ENCODE data around the gene BSPRY. TPM values are rescaled to one million over a fixed set of nuclear protein-coding genes. Genes with fewer than 3 reads are reported as not detected.

BSPRY gene
- total and polyA plus RNA-seq, 2 of the 13 experiments (the other 11 are each of a cell fraction or from before 2014, with no cell fraction given), result 0.09 to 0.26 TPM

GRCh38 chr9:113395000-113395861 is 45.9 kb downstream of the BSPRY start (continued):
- TF ChIP-seq DRAP1 (CRISPR knock-in tag; IDR thresholded peaks at IDR 0.05) (peak; percentile 40; the same call in 1 of the 2 replicates), ZNF704 (CRISPR knock-in tag; IDR thresholded peaks at IDR 0.05; ENCODE audit: borderline replicate concordance) (no peak), GATA4 (IDR thresholded peaks at IDR 0.05; ENCODE audit: borderline replicate concordance, low read depth) (peak; percentile 40; the same call in 1 of the 2 replicates), WIZ (CRISPR knock-in tag; IDR thresholded peaks at IDR 0.05) (no peak), ZNF232 (CRISPR knock-in tag; IDR thresholded peaks at IDR 0.05; ENCODE audit: borderline replicate concordance) (no peak), ZNF124 (CRISPR knock-in tag; IDR thresholded peaks at IDR 0.05) (0 out of 2 replicates have a peak, but pooled peaks have one; percentile 48), MIER2 (CRISPR knock-in tag; IDR thresholded peaks at IDR 0.05) (peak; percentile 26; the same call in 1 of the 2 replicates), ZNF770 (CRISPR knock-in tag; IDR thresholded peaks at IDR 0.05) (peak; percentile 53; the same call in 1 of the 2 replicates), MED8 (CRISPR knock-in tag; IDR thresholded peaks at IDR 0.05; ENCODE audit: insufficient replicate concordance) (peak; percentile 63), TCF12 (IDR thresholded peaks at IDR 0.05) (no peak), TCF12 (CRISPR knock-in tag; IDR thresholded peaks at IDR 0.05) (no peak), ZNF431 (CRISPR knock-in tag; IDR thresholded peaks at IDR 0.05; ENCODE audit: borderline replicate concordance, low read depth) (peak; percentile 77), ZNF772 (CRISPR knock-in tag; IDR thresholded peaks at IDR 0.05) (peak; percentile 38; the same call in 1 of the 2 replicates), TFDP1 (CRISPR knock-in tag; IDR thresholded peaks at IDR 0.05; ENCODE audit: borderline replicate concordance) (no peak), TARDBP (CRISPR knock-in tag; IDR thresholded peaks at IDR 0.05) (peak; percentile 78; the same call in 1 of the 2 replicates), NCOR1 (IDR thresholded peaks at IDR 0.05; ENCODE audit: borderline replicate concordance, low read length) (peak; percentile 75; the same call in 1 of the 2 replicates), MED13 (CRISPR knock-in tag; IDR thresholded peaks at IDR 0.05) (no peak), DMTF1 (CRISPR knock-in tag; IDR thresholded peaks at IDR 0.05) (no peak), KLF9 (CRISPR knock-in tag; IDR thresholded peaks at IDR 0.05; ENCODE audit: low read depth) (no peak), ZSCAN25 (CRISPR knock-in tag; IDR thresholded peaks at IDR 0.05) (no peak), ZNF121 (CRISPR knock-in tag; IDR thresholded peaks at IDR 0.05) (no peak), SAFB2 (CRISPR knock-in tag; IDR thresholded peaks at IDR 0.05; ENCODE audit: borderline replicate concordance, low read depth) (no peak), ZNF205 (CRISPR knock-in tag; IDR thresholded peaks at IDR 0.05) (peak; percentile 46; the same call in 1 of the 2 replicates)
